Measurements from ENCODE around the gene CPAMD8.
"Not testable (repeated sequence)": the region's sequence is repeated elsewhere in the genome, so short reads cannot be mapped to it uniquely, and the experiment has no call there.

CPAMD8 gene

GRCh38 chr19:16988661-16989060, 37.9 kb downstream of the CPAMD8 start:
- Mint-ChIP-seq H3K27me3 (no peaks in the 10 kb centered on the region), H3K4me3 (no peak overlapping the region), H3K4me1 (no peaks in the 10 kb centered on the region), H3K27ac (no peak overlapping the region), H3K9me3 (peaks cover 9 to 13% of the 10 kb centered on the region in 2 donors)
- no peak for DNase-seq
- ATAC-seq, result no peak

- H3K27me3 Mint-ChIP-seq, result no peaks in the 10 kb centered on the region
- ATAC-seq, result no peak
- H3K4me3 Mint-ChIP-seq, result no peak overlapping the region
- H3K4me1 Mint-ChIP-seq, result no peaks in the 10 kb centered on the region
- no peak overlapping the region for H3K27ac Mint-ChIP-seq
- no peak for DNase-seq
- H3K9me3 Mint-ChIP-seq, result peaks cover 8 to 10% of the 10 kb centered on the region in 2 donors
These were observed 41.2 kb downstream of the CPAMD8 start for GRCh38 chr19:16985403-16985802.

- H3K4me3 Mint-ChIP-seq, H3K27me3 Mint-ChIP-seq, H3K27ac Mint-ChIP-seq, ATAC-seq, DNase-seq, H3K4me1 Mint-ChIP-seq: not testable (repeated sequence)
- H3K9me3 Mint-ChIP-seq, result peaks cover 21 to 22% of the 10 kb centered on the region in 2 donors
These were observed 44.0 kb downstream of the CPAMD8 start for GRCh38 chr19:16982586-16982985.

- Mint-ChIP-seq H3K27ac (no peak overlapping the region), H3K4me1 (no peaks in the 10 kb centered on the region), H3K4me3 (no peak overlapping the region), H3K9me3 (peaks cover 18 to 19% of the 10 kb centered on the region in 2 donors), H3K27me3 (no peaks in the 10 kb centered on the region)
- no peak for DNase-seq
- ATAC-seq, result no peak
These were observed 47.5 kb downstream of the CPAMD8 start for GRCh38 chr19:16978839-16979802.

- no peak overlapping the region for H3K4me3 Mint-ChIP-seq
- no peak overlapping the region for H3K27ac Mint-ChIP-seq
- H3K9me3 Mint-ChIP-seq, result peaks cover 11 to 13% of the 10 kb centered on the region in 2 donors
- H3K27me3 Mint-ChIP-seq, result no peaks in the 10 kb centered on the region
- ATAC-seq, result no peak
- DNase-seq, result no peak
- H3K4me1 Mint-ChIP-seq, result no peaks in the 10 kb centered on the region
These were observed 48.5 kb downstream of the CPAMD8 start for GRCh38 chr19:16978156-16978555.

- DNase-seq (no peak), ATAC-seq (no peak)
- no peaks in the 10 kb centered on the region for H3K4me1 Mint-ChIP-seq
- no peak overlapping the region for H3K4me3 Mint-ChIP-seq
- H3K27me3 Mint-ChIP-seq, result no peaks in the 10 kb centered on the region
- no peak overlapping the region for H3K27ac Mint-ChIP-seq
- peaks cover 11 to 13% of the 10 kb centered on the region in 2 donors for H3K9me3 Mint-ChIP-seq
These were observed 49.3 kb downstream of the CPAMD8 start for GRCh38 chr19:16977306-16977705.

- no peaks in the 10 kb centered on the region for H3K4me1 Mint-ChIP-seq
- H3K9me3 Mint-ChIP-seq, result peaks cover 11 to 13% of the 10 kb centered on the region in 2 donors
- no peak for ATAC-seq
- no peak overlapping the region for H3K27ac Mint-ChIP-seq
- H3K27me3 Mint-ChIP-seq, result no peaks in the 10 kb centered on the region
- no peak overlapping the region for H3K4me3 Mint-ChIP-seq
- no peak for DNase-seq
These were observed 50.2 kb downstream of the CPAMD8 start for GRCh38 chr19:16976446-16976845.

GRCh38 chr19:16970821-16971220, 55.8 kb downstream of the CPAMD8 start:
- H3K27me3 Mint-ChIP-seq, result no peaks in the 10 kb centered on the region
- no peak for DNase-seq
- peaks cover 8 to 13% of the 10 kb centered on the region in 2 donors for H3K9me3 Mint-ChIP-seq
- H3K4me3 Mint-ChIP-seq, result no peak overlapping the region
- no peak for ATAC-seq
- no peak overlapping the region for H3K27ac Mint-ChIP-seq
- no peaks in the 10 kb centered on the region for H3K4me1 Mint-ChIP-seq

- Mint-ChIP-seq H3K27me3 (no peaks in the 10 kb centered on the region), H3K4me1 (no peaks in the 10 kb centered on the region), H3K9me3 (peaks cover 8 to 13% of the 10 kb centered on the region in 2 donors), H3K27ac (no peak overlapping the region), H3K4me3 (no peak overlapping the region)
- no peak for DNase-seq
- ATAC-seq, result no peak
These were observed 57.5 kb downstream of the CPAMD8 start for GRCh38 chr19:16969135-16969534.

GRCh38 chr19:16960996-16961822, 65.4 kb downstream of the CPAMD8 start:
- H3K27ac Mint-ChIP-seq, H3K4me1 Mint-ChIP-seq, DNase-seq, ATAC-seq, H3K9me3 Mint-ChIP-seq, H3K27me3 Mint-ChIP-seq, H3K4me3 Mint-ChIP-seq: not testable (repeated sequence)

GRCh38 chr19:16958277-16958676, 68.3 kb downstream of the CPAMD8 start:
- H3K27ac Mint-ChIP-seq, DNase-seq, H3K4me1 Mint-ChIP-seq, H3K27me3 Mint-ChIP-seq, H3K4me3 Mint-ChIP-seq, ATAC-seq: not testable (repeated sequence)
- H3K9me3 Mint-ChIP-seq, result peaks cover 0 to 13% of the 10 kb centered on the region in 2 donors

- ATAC-seq (no peak), DNase-seq (no peak)
- peaks cover 0 to 14% of the 10 kb centered on the region in 2 donors for H3K9me3 Mint-ChIP-seq
- no peak overlapping the region for H3K4me3 Mint-ChIP-seq
- no peaks in the 10 kb centered on the region for H3K4me1 Mint-ChIP-seq
- H3K27me3 Mint-ChIP-seq, result no peaks in the 10 kb centered on the region
- no peak overlapping the region for H3K27ac Mint-ChIP-seq
These were observed 68.8 kb downstream of the CPAMD8 start for GRCh38 chr19:16957855-16958254.

GRCh38 chr19:16957151-16957701, 69.4 kb downstream of the CPAMD8 start:
- Mint-ChIP-seq H3K9me3 (peaks cover 0 to 14% of the 10 kb centered on the region in 2 donors), H3K4me3 (no peak overlapping the region), H3K27me3 (no peaks in the 10 kb centered on the region), H3K27ac (no peak overlapping the region), H3K4me1 (no peaks in the 10 kb centered on the region)
- DNase-seq (no peak), ATAC-seq (no peak)

- ATAC-seq (no peak), DNase-seq (no peak)
- Mint-ChIP-seq H3K9me3 (peaks cover 0 to 14% of the 10 kb centered on the region in 2 donors), H3K27ac (no peak overlapping the region), H3K27me3 (no peaks in the 10 kb centered on the region), H3K4me3 (no peak overlapping the region), H3K4me1 (no peaks in the 10 kb centered on the region)
These were observed 71.4 kb downstream of the CPAMD8 start for GRCh38 chr19:16955161-16955560.

GRCh38 chr19:16952046-16952445, 74.6 kb downstream of the CPAMD8 start:
- ATAC-seq (no peak), DNase-seq (no peak)
- Mint-ChIP-seq H3K4me3 (no peak overlapping the region), H3K4me1 (no peaks in the 10 kb centered on the region), H3K27me3 (no peaks in the 10 kb centered on the region), H3K9me3 (peaks cover 0 to 14% of the 10 kb centered on the region in 2 donors), H3K27ac (peak overlapping the region in 1 of 2 donors; percentile 13)

All from stimulated activated naive CD8-positive, alpha-beta T cell treated with anti-CD3 and anti-CD28 coated beads, Interleukin-15, amount 100 ng/mL, for 72 hours (primary cell).